Breast epithelium (tissue), 3 donors: ENCODE measurements around the gene AGMAT.

ENCODE experiments used
- CTCF ChIP-seq, 3 donors: fragments of 450-650 bp; IDR thresholded peaks; one replicate each; pipeline ENCODE4 v1.5.1; 2016 to 2017; ENCODE audit warnings: antibody characterized with exemption in 3 of 3, mild to moderate bottlenecking in 3 of 3, moderate library complexity in 3 of 3
- POLR2A ChIP-seq: fragments of 450-650 bp; IDR thresholded peaks from one replicate; pipeline ENCODE4 v1.6.1; 2016; ENCODE audit warnings: antibody characterized with exemption, mild to moderate bottlenecking, moderate library complexity
- POLR2AphosphoS5 ChIP-seq, 3 donors: sonication (generic); formaldehyde crosslinking; IDR thresholded peaks; one replicate each; pipeline ENCODE4 v1.6.1; 2017; ENCODE audit warnings: antibody characterized with exemption in 3 of 3

DNA sequence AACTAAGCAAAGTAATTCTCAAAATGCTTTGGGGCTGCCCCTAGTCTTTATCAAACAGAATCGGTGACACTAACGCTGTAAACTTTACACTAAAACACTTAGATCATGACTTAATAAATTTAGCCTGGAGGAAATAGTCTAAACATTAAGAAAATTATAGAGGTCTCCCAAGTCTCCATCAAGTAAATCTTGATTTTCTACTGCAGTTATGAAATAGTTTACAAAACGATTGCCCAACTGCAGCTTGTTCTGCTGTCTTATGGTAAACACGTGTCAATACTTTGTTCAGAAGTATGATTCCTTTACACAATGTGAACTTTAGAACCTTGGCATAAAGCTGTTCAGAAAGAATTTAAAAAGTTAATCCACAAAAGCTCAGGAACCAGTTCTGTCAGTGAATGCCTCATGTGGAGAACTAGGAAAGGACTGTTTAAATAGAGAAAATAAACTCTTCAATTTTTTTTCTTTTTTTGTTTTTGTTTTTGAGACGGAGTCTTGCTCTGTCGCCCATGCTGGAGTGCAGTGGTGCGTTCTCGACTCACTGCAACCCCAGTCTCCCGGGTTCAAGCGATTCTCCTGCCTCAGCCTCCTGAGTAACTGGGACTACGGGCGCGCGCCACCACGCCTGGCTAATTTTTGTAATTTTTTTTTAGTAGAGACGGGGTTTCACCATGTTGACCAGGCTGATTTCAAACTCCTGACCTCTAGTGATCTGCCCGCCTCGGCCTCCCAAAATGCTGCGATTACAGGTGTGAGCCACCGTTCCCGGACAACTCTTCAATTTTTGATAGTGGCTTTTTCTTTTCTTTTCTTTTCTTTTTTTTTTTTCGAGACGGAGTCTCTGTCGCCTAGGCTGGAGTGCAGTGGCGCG, 34.0 kb upstream of the AGMAT start:
- TF ChIP-seq CTCF (IDR thresholded peaks at IDR 0.05) (no peak), POLR2A (no peak), POLR2AphosphoS5 (IDR thresholded peaks at IDR 0.05) (no peak)
